ENCODE results near the gene BCL2L1.
A peak's percentile ranks its signal among the peaks of the same experiment; 100 is the strongest.

The BCL2L1 gene

GRCh38 chr20:31691646-31692275 is 30.9 kb downstream of the BCL2L1 start:
- DNase-seq = no peak

- DNase-seq = no peak
These were observed 32.5 kb downstream of the BCL2L1 start for GRCh38 chr20:31690124-31690666.

DNA sequence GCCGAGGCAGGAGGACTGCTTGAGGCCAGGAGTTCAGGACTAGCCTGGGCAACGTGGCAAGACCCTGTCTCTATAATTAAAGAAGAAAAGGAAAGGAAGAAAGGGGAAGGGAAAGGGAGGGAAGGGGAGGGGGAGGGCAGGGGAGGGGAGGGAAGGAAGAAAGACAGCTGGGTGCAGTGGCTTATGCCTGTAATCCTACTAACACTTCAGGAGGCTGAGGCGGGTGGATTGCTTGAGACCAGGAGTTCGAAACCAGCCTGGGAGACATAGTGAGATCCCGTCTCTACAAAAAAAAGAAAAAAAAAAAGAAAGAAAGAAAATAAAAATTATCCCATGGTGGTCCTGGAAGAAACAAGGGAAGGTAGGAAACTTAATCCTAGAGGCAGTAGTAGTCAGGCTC is 33.5 kb downstream of the BCL2L1 start:
- DNase-seq = no peak

DNA sequence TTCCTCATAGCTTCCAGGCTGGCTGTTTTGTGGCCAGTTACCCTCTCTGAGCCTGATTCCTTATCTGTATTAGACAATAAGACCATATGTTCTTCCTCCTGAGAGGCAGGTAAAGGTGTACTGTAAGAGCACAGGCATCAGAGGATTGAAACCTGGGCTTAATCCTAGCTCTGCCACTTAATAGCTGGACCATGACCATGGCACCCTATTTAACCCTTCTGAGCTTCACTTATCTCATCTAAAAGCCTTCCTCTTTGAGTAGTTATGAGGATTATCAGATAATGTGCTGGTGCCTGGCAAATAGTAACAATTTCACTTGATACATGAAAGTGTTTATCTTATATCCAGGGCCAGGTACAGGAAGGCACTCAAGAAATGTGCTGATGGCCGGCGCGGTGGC is 34.9 kb downstream of the BCL2L1 start:
- no peak for DNase-seq

- no peak for DNase-seq
These were observed 36.6 kb downstream of the BCL2L1 start for GRCh38 chr20:31685853-31686643.

- peak; percentile 83 for DNase-seq
These were observed 38.3 kb downstream of the BCL2L1 start for GRCh38 chr20:31684153-31685015.

DNA sequence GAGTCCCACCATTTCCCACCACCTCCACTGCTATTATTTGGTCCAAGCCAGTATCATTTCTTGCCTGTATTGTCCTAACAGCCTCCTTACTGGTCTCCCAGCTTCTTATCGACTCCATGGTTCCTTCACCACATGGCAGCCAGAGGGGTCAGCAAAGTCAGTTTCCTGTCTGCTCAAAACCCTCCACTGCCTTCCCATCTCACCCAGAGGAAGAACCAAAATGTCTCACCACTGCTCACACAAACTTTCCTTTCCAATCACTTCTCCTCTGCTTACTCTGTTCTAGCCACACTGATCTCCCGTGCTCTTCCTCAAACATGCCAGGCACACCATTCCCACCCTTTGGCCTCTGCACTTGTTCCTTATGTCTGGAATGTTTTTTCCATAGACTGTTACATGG is 39.7 kb downstream of the BCL2L1 start:
- no peak for DNase-seq

GRCh38 chr20:31682352-31682751 is 40.3 kb downstream of the BCL2L1 start:
- DNase-seq = no peak

GRCh38 chr20:31681769-31682168 is 40.9 kb downstream of the BCL2L1 start:
- DNase-seq = no peak

DNA sequence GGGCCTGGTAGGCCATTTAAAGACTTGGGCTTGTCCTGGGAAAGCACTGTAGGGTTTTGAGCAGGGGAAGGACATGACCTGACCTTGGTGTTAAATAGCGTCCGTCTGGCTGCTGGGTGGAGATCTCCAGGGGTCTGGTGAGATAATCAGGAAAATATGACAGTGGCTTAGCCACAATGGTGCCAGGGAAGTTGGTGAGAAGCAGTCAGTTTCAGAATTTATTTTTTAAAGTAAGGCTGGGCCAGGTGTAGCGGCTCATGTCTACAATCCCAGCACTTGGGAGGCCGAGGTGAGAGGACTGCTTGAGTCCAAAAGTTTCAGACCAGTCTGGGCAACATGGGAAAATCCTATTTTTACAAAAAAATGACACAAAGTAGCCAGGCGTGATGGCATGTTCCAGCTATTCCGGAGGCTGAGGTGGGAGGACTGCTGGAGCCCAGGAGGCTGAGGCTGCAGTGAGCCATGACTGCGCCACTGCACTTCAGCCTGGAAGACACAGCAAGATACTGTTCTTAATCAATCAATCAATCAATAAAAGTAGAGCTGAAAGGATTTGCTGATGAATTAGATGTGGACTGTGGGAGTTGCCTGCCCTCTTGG is 41.4 kb downstream of the BCL2L1 start:
- DNase-seq = no peak

DNA sequence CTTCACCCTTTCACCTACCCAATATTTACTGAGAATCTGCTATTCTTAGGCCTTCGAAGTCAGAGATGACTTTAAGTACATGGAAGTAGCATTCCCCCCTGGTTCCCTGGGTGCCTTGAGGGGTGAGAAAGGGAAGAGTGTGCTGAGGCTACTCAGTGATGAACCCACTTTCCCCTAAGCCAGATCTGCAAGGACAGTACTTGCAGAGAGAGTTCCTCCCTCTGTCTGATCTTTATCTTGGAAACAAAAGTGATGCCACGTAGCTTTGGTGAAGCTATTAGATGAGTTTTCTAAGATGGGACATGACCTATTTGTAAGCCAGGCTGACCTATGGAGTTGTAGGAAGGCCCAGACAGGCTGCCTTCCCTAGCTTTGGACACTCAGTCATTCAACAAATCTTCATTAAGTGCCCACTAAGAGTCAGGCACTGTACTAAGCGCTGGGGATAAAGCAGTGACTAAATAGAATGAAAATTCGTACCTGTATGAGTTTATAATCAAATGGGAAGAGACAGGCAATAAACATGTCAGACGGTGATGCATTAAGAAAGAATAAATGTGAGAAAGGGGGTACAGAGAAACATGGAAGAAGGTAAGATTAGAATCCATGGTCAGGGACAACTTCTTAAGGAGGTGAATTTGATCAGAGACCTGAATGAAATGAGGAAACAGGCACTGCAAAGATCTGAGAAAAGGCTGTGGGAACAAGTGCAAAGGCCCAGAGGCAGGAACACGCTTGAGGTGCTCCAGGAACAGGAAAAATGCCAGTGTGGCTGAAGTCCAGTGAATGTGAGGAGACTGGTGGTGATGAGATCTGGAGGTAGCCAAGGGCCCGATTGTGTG is 42.2 kb downstream of the BCL2L1 start:
- DNase-seq = no peak

DNA sequence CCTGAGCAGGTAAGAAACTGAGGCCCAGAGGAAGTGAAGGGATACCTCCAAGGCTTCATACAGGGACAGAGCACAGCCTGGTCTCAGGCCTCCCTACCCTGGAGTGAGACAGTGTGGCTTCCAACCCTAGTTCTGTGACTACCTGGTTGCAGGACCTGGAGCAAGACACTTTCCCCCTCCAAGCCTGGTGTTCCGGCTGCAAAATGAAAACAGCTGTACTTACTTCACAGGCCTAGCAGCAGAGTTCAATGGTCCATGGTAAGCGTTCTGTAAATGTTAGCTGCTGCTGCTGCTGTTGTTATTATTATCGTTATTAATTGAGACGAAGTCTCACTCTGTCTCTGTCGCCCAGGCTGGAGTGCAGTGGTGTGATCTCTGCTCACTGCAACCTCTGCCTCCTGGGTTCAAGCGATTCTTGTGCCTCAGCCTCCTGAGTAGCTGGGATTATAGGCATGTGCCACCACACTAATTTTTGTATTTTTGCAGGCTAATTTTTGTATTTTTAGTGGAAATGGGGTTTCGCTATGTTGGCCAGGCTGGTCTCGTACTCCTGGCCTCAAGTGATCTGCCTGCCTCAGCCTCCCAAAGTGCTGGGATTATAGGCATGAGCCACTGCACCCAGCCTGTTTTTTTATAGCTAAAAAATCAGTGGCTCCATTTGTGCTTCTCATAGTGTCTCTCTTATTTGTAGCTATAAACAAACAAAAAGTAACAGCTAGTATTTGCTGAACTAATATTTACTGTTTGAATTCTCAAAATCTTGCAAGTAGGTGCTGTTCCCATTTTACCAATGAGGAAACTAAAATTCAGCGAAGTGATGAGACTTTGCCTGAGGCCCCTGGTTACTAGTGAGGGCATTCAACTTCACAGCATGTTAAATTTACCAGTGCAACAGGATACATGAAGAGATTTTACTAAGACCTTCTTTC is 43.0 kb downstream of the BCL2L1 start:
- DNase-seq = no peak

DNA sequence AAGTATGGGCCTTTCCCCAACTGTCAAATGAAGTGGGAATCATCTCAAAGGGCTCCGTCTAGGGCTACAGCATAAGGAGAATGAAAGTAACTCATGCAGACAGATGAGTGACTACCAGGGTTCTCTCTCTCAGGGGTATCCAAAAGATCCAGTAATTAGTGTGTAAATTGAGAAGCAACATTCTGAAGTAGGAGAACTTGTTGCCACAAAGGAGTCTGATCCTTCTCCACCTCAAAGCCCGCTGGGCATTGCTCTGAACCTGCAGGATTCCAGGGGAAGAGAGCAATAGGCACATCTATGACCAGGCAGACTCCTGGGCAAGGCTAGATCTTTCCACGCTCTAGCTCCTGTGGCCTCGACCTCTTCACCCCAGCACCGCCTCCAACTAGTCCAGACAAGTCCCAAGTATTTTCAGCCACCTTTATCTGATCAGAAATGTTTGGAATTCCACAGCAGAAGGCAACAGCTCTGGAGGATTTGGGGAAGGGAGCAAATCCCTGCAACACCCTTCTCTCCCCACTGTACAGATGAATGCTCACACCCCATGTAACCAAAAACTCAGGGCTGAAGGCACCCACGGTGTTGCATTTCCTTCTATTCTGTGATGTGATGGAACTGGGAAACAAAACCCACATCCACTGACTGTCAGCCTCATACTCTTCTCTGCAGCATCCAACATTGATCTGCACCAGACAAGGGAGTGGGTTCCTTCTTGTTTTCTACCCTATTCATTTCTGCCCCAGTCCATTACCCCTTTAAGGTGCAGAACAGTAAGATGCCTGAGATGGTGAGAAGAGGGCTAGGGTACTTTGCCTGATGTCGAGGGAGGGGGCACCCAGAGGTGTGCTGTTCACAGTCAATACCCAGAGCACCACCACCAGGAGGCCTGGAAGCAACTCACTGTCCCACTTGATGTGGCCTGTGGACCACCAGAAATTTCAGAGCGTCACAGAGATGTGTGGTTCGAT is 44.0 kb downstream of the BCL2L1 start:
- DNase-seq = no peak

DNA sequence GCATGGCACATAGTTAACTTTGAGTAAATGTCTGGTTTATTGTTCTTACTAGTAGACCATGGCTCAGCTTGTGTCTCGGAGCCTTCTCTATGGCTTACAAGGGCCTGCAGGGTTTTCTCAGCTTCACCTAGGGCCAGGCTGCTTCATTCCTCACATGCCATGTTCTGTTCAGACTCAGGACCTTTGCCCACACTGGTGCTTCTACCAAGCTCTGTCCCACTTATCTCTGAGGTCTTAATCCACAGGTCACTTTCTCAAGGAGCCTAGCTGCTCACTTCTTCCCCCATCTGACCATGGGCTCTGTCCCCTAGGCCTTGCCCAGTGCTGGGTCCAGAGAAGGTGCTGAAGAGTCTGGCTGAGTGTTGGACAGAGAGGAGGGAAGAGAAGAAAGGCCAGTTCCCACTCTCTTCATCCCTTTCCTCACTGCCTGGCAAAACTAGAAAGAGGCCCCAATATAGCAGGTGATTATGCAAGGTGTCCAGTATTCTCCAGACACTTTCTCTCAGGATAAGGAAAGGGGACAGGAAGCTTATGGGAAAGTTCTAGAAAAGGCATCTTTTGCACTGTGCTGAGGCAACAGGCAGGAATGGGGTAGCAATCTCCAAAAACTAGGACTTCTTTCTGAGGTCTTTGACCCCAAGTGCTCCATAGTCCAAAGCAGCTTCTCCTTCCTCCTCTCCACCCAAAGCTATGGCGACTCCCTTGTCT is 45.0 kb downstream of the BCL2L1 start:
- DNase-seq = no peak

- DNase-seq = no peak
These were observed 46.1 kb downstream of the BCL2L1 start for GRCh38 chr20:31676609-31676989.

DNA sequence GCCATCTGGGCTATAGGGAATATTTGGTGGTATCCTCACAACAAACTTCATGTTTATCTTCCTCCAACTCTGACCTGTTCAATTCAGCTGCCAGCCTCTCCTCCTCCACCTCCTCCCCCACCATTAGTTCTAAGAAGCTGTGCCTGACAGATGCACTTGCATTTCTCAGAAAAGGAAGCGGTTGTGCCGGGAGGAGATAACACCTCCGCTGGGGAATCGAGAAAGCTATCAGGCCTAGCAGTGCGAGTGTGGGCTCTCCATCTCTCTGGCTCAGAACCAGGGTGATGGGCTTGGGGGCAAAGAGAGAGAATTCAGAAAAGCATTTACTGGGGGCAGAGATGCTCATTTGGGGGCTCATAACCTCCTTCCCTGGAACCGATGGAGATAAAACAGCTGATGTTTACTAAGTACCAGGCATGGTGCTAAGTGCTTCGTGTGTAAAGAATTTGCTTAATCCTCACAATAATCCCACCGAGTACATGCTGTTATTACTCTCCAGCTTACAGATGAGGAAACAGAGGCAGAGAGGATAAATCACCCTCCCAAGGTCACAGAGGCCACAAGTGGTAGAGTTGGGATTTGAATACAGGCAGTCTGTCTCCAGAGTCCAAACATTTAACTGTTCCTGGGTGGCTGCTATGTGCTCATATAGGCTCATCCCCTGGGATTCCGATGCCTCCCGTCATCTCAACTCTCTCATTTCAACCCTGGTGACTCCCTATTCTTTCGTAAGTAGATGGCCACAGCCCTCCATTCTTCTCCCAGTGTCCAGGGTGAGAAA is 46.6 kb downstream of the BCL2L1 start:
- DNase-seq = no peak

DNA sequence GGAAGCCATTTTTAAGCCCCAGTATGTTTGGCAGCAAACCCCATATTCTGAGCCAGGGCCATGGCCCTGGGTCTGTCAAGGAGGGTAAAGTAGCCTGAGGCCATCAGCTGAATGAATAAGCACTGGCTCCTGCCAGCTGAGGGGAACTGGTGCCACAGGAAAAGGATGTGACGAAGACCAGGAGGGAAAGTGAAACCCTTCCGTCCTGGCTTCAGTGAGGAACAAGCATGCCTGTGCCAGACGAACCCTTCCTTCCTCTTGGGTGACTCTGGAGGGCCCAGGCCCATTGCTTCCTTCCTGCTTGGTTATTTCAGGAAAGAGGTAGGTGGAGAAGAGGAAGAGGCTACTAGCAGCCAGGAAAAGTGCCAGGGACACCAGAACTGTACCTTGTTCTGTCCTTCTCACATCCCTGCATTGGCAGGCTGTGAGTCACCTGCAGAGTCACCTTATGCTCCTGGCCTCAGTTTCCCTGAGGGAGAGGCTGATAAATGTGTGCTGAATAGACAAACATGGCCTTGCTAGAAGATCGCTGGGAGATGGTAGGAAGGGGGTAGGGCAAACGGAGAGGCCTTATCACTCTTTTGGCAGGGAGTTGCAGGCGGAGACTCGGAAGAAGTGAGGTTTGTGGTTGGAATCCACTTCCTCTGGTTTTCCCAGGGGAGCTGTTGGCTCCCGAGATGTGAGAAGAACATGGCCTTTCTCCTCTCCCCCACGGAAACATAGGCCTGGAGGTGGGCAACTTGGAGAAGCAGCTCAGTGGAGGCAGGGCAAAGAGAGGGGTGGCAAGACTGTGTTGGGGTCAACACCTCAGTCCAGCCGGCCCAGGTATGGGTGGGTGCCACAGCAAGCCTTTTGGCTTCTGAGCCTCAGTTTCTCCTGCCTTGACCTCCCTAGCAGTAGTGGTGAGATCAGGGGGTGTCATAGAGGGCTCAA is 47.5 kb downstream of the BCL2L1 start:
- no peak for DNase-seq
